ENCODE measurements around the gene ADCY3. TPM values are rescaled to one million over a fixed set of nuclear protein-coding genes. Genes with fewer than 3 reads are reported as not detected.
A peak's percentile ranks its signal among the peaks of the same experiment; 100 is the strongest.

ADCY3 gene
- total RNA-seq, 1 experiment from 2014 or later: 50.3 TPM

GRCh38 chr2:24917731-24918325, 2.2 kb downstream of the ADCY3 start:
- TF ChIP-seq CTCF (IDR thresholded peaks at IDR 0.05; ENCODE audit: unreplicated experiment): no peak
- DNase-seq (ENCODE audit: unreplicated experiment): no peak
- Mint-ChIP-seq H3K36me3 (ENCODE audit: insufficient read depth, unreplicated experiment) (peaks cover 20% of the 10 kb centered on the region), H3K4me3 (ENCODE audit: unreplicated experiment) (peak overlapping the region; percentile 42), H3K27me3 (ENCODE audit: insufficient read depth, unreplicated experiment) (no peaks in the 10 kb centered on the region), H3K4me1 (ENCODE audit: insufficient read depth, unreplicated experiment) (peaks cover 17% of the 10 kb centered on the region), H3K27ac (ENCODE audit: low read depth, unreplicated experiment) (no peak overlapping the region), H3K9me3 (ENCODE audit: unreplicated experiment) (no peaks in the 10 kb centered on the region)
- BruUV-seq (replicated peaks): no TSS peak
- intact Hi-C loops (cut with micrococcal nuclease): no loop called here
- ChIA-PET CTCF (no interaction called here), POLR2A (interaction anchor here (2.2 kb wide), 1 partner anchor 55 kb away, joined by 5 read pairs; no protein-coding TSS in a partner anchor)

GRCh38 chr2:24917086-24917485, 3.0 kb downstream of the ADCY3 start:
- Mint-ChIP-seq H3K4me3 (ENCODE audit: unreplicated experiment) (no peak overlapping the region), H3K27ac (ENCODE audit: low read depth, unreplicated experiment) (no peak overlapping the region), H3K36me3 (ENCODE audit: insufficient read depth, unreplicated experiment) (peaks cover 21% of the 10 kb centered on the region), H3K9me3 (ENCODE audit: unreplicated experiment) (no peaks in the 10 kb centered on the region), H3K4me1 (ENCODE audit: insufficient read depth, unreplicated experiment) (peaks cover 17% of the 10 kb centered on the region), H3K27me3 (ENCODE audit: insufficient read depth, unreplicated experiment) (no peaks in the 10 kb centered on the region)
- intact Hi-C loops (cut with micrococcal nuclease): no loop called here
- no peak for TF ChIP-seq CTCF (IDR thresholded peaks at IDR 0.05; ENCODE audit: unreplicated experiment)
- DNase-seq (ENCODE audit: unreplicated experiment): peak; percentile 27
- CTCF ChIA-PET: no interaction called here
- POLR2A ChIA-PET: no interaction called here
- no TSS peak for BruUV-seq (replicated peaks)

- Mint-ChIP-seq H3K36me3 (ENCODE audit: insufficient read depth, unreplicated experiment) (peaks cover 20% of the 10 kb centered on the region), H3K4me3 (ENCODE audit: unreplicated experiment) (no peak overlapping the region), H3K9me3 (ENCODE audit: unreplicated experiment) (no peaks in the 10 kb centered on the region), H3K27ac (ENCODE audit: low read depth, unreplicated experiment) (no peak overlapping the region), H3K27me3 (ENCODE audit: insufficient read depth, unreplicated experiment) (no peaks in the 10 kb centered on the region), H3K4me1 (ENCODE audit: insufficient read depth, unreplicated experiment) (peaks cover 17% of the 10 kb centered on the region)
- BruUV-seq (replicated peaks): no TSS peak
- DNase-seq (ENCODE audit: unreplicated experiment): peak; percentile 21
- TF ChIP-seq CTCF (IDR thresholded peaks at IDR 0.05; ENCODE audit: unreplicated experiment): no peak
- ChIA-PET CTCF (interaction anchor here (0.6 to 0.8 kb wide), 2 partner anchors 119 to 494 kb away, joined by 3 to 5 read pairs; no protein-coding TSS in a partner anchor), POLR2A (no interaction called here)
- intact Hi-C loops (cut with micrococcal nuclease): no loop called here
These were observed 4.2 kb downstream of the ADCY3 start for GRCh38 chr2:24915796-24916195.

GRCh38 chr2:24915175-24915574, 4.9 kb downstream of the ADCY3 start:
- peaks cover 26% of the 10 kb centered on the region for H3K36me3 Mint-ChIP-seq (ENCODE audit: insufficient read depth, unreplicated experiment)
- POLR2A ChIA-PET: no interaction called here
- CTCF ChIA-PET: no interaction called here
- no TSS peak for BruUV-seq (replicated peaks)
- peaks cover 17% of the 10 kb centered on the region for H3K4me1 Mint-ChIP-seq (ENCODE audit: insufficient read depth, unreplicated experiment)
- no peak overlapping the region for H3K27ac Mint-ChIP-seq (ENCODE audit: low read depth, unreplicated experiment)
- H3K9me3 Mint-ChIP-seq (ENCODE audit: unreplicated experiment): no peaks in the 10 kb centered on the region
- intact Hi-C loops (cut with micrococcal nuclease): no loop called here
- H3K4me3 Mint-ChIP-seq (ENCODE audit: unreplicated experiment): no peak overlapping the region
- no peak for DNase-seq (ENCODE audit: unreplicated experiment)
- no peaks in the 10 kb centered on the region for H3K27me3 Mint-ChIP-seq (ENCODE audit: insufficient read depth, unreplicated experiment)
- no peak for TF ChIP-seq CTCF (IDR thresholded peaks at IDR 0.05; ENCODE audit: unreplicated experiment)
